ENCODE results near the gene AFF3.

The AFF3 gene

DNA sequence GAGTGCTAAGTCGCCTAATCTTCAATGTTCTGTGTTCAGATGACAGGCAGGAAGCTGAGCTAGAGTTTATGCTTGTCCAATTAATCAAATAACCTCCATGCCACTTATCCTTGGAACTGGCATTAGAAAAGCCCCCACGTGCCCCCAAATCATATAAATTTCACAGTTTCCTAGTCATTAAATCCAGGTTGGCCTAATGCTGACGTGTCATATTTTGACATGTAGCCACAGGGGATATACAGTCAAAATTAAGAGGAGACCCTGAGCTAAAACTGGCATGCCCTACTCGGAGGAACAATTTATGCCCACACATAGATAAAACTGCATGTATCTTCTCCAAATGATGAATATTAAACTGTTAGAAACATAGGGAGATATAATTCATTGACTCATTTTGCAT, 101.0 kb downstream of the AFF3 start:
- DNase-seq (ENCODE audit: low read depth) = no peak

DNA sequence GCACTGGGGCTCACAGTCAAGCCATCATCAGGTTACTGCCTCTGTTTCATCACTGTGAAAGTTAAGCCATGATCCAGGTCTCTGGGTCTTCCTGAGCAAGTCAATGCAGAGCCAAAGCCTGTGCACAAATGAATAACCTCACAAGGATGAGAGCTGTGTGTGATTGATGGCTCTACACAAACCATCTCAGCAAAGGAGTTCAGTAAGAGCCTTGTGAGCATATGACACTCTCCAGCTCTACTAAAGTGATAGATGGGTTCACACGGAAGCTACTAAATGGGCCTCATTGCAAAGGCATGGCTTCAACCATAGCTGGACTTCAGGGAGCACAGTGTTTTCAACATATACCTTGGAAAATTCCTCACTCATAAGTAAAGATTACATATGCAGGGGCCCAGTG, 101.5 kb downstream of the AFF3 start:
- no peak for DNase-seq (ENCODE audit: low read depth)

DNA sequence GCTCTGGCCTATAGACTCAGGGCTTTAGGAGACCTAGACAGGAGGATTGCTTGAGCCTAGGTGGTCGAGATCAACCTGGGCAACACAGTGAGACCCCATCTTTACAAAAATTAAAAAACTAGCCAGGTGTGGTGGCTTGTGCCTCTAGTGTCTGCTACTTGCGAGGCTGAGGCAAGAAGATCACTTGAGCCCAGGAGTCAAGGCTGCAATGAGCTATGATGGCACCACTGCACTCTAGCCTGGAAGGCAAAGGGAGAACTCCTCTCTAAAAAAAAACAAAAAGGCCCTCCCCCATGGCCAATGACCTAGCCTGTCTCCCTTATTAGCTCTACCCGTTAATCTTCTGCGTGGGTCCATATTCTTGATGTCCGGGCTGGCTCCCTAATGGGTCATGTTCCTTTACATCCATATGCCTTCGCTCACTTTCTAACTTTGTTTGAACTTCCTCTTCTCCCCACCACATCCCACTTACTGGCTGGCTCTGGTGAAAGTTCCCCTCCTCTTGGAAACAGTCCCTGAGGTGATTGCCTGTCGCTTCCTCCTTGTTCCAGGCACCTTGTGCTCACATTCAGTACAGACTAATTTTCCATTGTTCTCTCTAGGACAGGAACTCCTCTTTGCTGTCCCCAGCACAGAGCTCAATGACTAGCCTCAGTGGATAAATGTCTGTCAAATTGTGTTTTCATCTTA, 103.0 kb downstream of the AFF3 start:
- DNase-seq (ENCODE audit: low read depth) = no peak

DNA sequence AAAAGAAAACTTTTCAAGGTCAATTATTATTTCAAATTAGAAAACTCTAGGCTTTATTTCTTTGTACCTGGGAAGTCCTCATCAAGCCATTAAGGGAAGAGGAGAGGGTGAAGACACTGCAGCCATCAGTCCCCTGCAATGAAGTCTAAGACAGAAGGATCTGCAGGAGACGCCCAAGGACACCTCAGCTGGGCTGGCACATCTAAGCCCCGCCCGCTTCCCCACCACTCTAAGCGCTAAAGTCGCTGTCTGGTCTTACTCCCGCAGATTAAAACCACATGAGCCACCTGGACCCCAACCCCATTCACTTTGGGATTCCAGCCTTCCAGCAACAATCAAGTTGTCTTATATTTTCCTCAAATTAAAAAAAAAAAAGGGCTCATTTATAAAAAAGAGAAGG, 104.4 kb downstream of the AFF3 start:
- no peak for DNase-seq (ENCODE audit: low read depth)

DNA sequence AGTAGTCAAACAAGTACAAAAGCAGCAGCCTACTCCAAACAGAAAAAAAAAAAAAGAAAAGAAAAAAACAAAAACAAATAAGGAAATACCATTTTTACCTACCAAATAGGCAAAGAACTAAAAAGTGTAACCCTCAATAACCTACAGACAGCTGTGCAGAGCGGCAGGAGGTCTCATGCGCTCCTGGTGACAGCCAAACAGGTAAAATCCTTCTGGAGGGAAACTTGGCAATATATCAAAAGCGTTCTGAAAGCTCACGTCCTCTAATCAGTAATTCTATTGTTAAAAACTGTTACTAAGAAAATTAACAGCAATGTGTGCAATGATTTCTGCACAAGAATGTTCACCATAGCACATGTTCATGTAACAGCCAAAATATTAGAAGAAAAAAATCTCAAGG, 105.6 kb downstream of the AFF3 start:
- no peak for DNase-seq (ENCODE audit: low read depth)

DNA sequence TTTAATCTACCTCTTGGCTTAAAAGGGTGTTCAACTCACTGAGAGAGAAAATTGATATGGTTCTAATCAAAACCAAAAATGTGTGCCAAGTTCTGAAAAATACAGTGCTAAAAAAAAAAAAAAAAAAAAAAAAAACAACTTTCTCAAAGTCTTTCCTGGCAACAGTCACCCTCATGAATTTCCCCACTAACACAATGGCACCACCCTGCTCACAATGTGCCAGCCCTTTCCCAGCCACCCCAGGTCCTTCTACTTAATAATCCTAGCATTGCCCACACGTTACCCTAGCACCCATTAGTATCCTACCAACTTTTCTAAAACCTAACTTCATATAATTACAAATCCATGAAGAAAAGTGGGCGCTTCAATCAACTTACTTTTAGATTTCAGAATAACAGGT, 106.4 kb downstream of the AFF3 start:
- no peak for DNase-seq (ENCODE audit: low read depth)

DNA sequence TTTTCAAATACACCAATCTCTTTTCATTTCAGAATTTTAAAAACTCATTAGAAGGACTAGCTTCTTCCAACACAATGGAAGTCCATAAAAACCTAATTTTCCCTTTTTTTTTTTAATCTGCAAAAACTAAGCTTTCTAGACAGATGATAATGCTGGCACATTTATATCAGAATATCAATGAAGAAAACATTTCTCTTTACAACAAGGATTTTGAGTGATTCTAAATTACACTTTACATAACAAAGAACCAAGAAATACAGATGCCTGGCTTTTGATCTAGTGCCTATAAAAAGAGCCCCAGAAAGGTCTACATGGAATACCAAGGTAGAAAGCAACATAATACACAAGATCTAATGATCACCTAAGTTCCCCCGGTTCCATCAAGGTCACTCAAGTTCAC, 108.0 kb downstream of the AFF3 start:
- DNase-seq (ENCODE audit: low read depth) = no peak

DNA sequence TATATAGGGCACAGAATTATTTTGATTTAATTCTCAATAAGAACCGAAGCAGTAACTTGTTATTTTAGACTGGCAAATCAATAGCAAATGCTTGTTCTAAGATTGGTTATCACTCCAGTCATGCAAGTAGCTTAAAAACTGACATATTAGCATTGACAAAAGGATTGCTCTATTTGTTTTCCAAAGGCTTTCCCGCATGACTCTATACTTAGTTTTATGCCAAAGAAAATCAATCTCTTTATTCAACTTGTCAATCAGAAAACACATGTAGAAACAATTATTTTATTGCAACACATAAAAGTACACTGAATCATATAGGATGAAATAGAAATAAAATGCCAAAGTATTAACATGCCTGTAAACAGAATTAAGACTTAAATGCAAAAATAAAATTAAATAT, 108.4 kb downstream of the AFF3 start:
- no peak for DNase-seq (ENCODE audit: low read depth)

DNA sequence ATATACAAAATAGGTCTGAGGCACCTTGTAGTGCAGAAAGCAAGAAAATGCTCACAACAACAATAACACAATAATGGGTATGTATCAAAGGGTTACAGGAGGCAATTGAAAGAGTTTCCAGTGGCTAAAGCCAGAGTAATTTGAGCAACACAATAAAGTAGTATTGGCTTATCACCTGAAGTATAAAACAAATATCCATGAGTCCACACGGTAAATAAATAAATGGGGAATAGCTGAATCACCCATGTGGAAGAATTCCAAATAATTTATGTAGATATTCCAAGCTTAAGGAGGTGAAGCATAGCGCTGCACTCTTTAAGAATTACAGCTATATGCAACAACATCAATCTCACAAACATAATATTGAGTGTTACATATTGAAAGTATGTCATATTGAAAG, 110.8 kb downstream of the AFF3 start:
- DNase-seq (ENCODE audit: low read depth) = no peak

DNA sequence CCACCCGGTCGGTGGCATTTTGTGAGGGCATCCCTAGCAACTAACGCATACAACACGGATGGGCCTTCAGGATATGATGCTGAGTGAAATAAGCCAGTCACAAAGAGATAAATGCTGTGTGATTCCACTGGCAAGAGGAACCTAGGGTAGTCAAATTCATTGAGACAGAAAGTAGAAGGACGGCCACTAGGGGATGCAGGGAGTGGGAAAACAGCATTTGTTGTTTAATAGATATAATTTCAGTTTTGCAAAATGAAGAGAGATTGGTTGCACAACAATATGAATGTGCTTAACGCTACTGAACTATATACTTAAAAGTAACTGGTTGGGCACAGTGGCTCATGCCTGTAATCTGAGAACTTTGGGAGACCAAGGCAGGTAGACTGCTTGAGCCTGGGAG, 112.9 kb downstream of the AFF3 start:
- no peak for DNase-seq (ENCODE audit: low read depth)

DNA sequence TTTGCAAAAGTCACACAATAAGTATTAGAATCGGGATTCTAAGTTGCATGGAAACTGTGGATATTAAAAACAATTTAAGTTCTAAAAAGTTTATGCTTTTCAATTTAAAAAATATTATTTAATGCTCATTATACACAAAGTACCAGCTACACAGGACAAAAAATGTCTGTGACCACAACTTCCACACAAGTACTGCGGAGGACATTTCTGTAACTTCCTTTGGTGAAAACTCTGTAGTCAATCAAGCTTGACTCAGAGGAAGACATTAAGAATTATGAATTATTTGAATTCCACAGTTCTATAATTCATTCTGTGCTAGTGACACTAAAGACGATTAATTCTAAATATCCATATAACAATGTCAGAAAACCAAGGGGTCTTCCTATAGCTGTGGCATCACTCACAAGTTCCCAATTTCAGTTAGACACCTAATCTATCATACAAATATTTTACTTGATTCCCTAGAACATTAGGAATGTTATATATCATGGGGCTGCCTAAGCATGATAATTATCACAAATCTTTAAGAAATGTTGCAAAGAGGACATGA, 120.5 kb downstream of the AFF3 start:
- no peak for DNase-seq (ENCODE audit: low read depth)

DNA sequence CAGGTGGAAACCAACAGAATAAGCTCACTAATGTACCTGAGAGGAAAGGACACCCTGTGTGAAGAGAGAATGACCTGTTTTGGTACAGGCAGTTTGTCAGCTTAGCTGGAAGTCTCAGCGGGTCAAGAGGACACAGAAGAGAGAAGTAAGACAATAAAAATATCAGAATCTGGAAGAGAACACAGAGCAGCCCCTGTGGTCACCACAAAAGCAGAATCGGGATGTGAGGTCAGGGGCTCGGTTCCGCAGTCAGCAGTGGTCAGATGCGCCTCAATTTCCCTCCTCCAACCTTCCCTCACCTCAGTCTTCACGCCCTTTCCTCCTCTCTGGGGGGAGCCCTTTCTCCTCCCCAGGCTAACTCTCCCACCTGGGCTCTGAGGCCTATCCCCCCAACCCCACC, 122.9 kb downstream of the AFF3 start:
- no peak for DNase-seq (ENCODE audit: low read depth)

DNA sequence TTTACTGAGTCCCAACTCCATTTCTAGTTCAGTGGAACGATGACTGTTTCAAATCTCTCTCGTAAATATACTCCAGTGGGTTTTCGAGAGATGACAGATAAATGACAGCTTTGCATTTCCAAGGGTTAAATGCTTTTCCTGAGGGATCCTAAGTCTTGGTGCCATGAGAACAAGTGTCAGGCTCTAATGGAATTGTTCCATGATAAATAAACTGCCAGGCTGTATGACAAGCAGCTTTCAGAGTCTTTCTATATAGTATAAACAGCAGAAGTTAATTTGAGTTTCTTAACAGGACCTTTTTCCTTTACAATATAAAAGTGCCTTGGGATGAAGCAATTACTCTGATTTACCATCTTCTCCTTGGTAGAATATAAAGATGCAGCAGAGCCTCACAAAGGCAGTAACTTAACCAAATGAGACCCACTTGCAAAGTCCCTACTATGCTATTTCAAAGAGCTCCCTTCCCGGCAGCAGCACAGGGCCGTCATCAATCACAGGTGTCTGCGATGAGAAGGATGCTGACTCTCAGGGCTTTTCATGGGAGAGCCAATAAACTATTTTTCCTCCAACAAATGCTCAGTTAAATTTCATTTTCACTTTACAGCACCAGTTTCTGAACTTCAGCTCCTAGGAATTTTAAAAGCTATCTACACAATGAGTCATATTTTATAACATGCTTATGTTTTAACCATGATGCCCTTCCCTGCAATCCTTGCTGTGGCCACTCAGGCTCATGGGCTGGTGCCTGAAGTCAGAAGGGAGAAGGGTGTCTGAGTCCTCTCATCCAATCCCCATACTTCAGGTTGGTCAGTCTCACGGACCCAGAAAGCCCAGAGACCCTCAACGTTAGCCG, 123.8 kb downstream of the AFF3 start:
- DNase-seq (ENCODE audit: low read depth) = no peak

DNA sequence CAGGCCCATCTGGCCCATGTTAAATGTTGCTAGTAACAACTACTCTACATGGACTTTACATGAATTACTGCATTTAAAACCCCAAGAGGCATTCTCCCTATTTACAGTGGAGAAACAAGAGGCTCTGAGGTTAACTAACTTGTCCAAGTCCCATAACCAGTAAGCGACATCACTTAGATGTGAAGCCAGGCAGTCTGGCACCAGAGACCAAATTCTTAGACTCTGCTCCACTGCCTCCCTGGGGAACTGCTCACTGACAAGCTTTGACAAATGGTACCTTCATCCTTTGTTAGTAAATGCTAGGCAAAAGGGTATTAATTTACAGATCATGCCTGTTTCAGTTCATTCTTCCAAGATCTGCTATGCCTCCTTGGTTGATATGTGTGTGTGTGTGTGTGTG, 124.8 kb downstream of the AFF3 start:
- no peak for DNase-seq (ENCODE audit: low read depth)

DNA sequence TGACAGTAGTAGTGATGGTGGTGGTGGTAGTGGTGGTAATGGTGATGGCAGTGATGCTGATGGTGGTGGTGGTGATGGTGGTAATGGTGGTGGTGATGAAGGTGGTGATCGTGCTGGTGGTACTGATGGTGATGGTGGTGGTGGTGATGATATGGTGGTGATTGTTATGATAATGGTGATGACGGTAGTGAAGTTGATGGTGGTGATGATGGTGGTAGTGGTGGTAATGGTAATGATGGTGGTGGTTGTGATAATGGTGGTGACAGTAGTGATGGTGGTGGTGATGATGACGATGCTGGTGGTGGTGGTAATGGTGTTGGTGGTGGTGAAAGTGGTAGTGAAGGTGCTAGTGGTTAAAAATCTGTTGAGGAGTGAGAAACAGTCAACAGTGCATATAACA, 125.6 kb downstream of the AFF3 start:
- DNase-seq (ENCODE audit: low read depth) = no peak

DNA sequence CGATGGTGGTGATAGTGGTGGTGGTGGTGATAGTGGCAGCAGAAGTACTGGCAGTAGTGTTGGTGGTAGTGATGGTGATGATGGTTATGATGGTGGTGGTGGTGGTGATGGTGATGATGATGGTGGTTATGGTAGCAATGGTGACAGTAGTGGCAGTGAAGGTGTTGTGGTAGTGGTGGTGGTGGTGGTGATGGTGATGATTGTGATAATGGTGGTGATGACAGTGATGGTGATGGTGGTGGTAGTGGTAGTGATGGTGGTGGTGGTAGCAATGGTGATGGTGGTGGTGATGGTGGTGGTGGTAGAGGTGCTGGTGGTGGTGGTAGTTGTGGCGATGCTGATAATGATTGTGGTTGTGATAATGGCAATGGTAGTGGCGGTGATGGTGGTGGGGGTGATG, 126.5 kb downstream of the AFF3 start:
- no peak for DNase-seq (ENCODE audit: low read depth)

DNA sequence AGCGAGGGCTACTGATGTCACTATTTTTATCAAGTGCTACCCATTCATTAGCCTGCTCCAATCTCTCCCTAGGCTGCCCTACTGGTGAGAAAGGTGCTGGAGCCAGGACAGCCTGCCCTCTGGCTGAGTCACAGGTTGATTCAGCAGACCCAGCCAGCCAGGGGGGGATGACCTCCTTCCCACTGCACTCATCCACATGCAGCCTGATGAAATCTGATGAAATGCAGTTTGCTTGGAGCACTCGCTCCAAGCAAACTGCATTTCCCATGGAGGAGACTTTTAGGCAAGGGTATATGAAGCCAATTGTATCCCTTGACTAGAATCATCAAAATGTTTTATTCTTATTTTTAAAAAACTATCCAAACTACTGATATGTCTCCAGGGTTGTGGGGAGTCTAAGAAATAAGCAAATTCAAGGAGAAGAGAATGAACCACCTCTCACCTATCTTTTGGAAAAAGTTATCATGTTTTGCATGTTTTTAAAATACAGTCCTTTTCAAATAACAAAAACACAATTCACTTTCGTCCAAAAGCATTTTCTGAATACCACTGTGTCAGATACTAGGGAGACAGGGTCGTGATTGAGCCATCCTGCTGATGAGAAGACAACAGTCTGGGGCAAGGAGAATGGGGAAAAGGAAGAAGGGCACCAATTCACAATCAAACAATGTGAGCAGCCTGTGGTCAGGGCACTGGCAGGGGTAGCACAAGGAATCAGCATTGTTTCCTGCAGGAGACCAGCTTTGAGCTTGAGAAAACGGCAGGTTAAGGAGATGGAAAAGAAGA, 128.3 kb downstream of the AFF3 start:
- DNase-seq (ENCODE audit: low read depth) = no peak

DNA sequence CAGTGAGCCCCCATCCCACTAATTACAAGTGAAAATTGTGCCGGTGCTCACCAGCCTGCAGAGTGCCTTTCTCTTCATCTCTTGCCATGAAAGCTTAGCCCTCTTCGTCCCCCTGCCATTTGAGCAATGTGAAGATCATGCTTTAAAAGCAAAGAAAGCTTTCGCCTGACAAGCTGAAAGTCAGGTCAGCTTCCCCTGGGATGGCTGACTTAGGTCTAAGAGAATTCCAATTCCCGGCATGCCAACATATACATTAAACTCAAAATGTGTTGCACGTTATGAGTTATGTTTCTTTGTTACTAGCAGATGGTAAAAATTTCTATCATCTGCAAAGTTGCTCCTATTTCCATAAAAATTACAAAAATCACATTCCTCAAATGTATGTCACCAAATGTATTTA, 129.8 kb downstream of the AFF3 start:
- DNase-seq (ENCODE audit: low read depth) = no peak

DNA sequence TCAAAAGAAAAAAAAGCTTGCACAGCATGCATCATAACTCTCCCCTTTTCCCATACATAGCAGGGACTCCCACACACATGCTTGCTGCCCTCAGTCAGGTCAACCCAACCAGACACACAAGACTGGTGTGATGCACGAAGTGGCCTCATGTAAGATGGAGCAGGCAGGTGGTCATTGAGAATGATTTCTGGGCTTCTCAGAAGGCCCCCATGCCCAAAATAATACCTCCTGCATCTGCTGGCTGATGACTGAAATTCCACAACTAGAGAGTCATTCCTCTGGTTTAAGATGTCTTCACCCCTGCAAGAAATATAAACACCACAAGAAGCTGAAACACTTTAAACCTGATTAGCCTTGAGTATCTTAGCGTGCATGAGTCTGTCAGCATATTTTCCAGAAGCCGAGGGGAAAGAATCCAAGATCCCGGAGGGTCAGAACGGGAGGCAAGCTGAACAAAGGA, 131.1 kb downstream of the AFF3 start:
- no peak for DNase-seq (ENCODE audit: low read depth)

DNA sequence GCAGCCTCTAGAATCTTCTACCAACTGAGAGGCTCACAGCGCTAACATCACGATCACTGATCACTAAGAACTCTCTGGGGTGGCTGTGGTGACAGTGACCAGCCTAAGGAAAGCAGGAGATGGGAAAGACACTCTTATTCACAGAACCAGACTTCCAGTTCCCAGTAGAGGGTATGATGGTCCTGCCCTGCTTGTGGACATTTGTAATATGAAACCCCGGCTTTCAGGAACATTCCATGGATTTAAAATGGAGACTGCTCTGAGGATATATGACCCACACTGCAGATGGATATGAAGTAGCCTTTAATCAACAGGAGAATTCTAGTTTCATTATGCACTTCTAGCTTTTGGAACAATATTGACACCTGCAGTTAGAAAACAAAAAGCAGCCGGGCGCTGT, 131.8 kb downstream of the AFF3 start:
- DNase-seq (ENCODE audit: low read depth) = no peak

DNA sequence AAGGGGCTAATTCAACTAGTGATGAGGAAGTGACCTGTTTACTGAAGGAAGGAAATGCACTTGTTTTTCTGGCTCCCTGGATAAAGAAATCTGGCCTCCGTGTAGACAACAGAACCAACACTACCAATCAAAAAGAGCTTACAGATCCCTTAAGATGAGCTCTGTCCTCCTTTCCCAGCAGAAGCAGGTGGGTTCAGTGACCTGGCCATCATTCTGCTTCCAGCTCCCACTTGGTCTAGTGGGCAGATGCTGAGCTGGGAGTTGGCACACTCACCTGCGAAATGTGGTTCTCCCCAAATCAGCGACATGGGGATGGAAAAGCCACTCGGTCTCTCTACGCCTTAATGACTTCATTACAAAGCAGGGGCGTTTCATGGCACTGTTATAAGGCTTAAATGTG, 132.6 kb downstream of the AFF3 start:
- no peak for DNase-seq (ENCODE audit: low read depth)

DNA sequence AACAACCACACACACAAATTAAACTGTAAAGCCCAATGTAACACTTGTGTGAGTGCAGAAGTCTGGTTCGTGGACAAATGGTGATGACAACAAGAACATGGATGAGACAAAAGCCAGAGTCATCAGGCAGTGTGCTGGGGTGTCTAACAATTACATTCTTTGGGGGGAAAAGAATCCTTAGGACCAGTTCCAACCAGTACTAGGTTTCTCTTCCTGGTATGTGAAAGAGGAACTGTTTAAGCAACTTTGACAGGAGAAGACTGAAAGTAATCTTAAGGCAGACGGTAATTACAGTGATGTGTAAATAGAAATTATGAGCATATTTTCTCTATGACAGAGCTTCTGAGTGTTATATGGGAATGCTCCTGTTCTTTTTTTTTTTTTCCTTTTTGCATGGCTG, 133.4 kb downstream of the AFF3 start:
- no peak for DNase-seq (ENCODE audit: low read depth)

DNA sequence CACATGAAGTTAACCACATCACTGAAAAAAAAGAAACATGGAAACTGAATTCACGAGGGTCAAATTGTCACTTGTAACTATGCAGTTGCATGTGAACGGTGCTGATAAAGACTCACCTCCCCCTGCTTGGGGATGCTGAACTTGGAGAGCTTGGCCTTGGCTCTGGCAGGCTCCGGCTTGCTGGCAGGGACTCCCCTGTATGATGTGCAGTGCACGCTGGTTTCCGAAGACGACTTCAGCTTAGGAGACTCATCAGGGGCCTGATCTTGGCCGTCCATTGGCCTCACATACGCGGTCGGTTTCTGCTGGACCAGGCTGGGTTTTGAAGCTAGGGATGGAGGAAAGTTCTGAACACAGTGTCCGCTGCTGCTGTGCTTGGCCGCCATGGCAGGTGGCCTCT, 135.9 kb downstream of the AFF3 start:
- no peak for DNase-seq (ENCODE audit: low read depth)

All from activated T-helper 9 cell treated with anti-CD3 and anti-CD28 coated beads, Interleukin-2, amount 50 U/mL, for 16 hours (primary cell).